GM12878 (cell line): ENCODE results near the gene PGAP6. TPM values are rescaled to one million over a fixed set of nuclear protein-coding genes. Genes with fewer than 3 reads are reported as not detected.

Experiments used
- ATAC-seq: fragments of 200-7000 bp; cut with Tn5 transposase; 3 replicates; pipeline ENCODE4 v1.9.1; 2020; ENCODE audit warnings: mild to moderate bottlenecking, moderate library complexity
- BruUV-seq: library from RNA; stranded (reverse); fragments of 400-500 nt; replicated peaks from 2 replicates; lab custom pipeline; 2021; lab: Mats Ljungman, UMichigan
- CTCF ChIA-PET: fragments of 300-600 bp; sonication (Branson Sonifier 250); formaldehyde crosslinking; extraction: SDS; loops from one replicate; lab custom pipeline; 2021; ENCODE audit warnings: inconsistent platforms; lab: Yijun Ruan, JAX
- POLR2A ChIA-PET: fragments of 350-600 bp; formaldehyde crosslinking; extraction: SDS; loops from one replicate; lab custom pipeline; 2021; ENCODE audit warnings: inconsistent platforms; lab: Charles Lee
- RAD21 ChIA-PET: fragments of 300-600 bp; sonication (Branson Sonifier 250); formaldehyde crosslinking; loops from one replicate; lab custom pipeline; 2023; ENCODE audit warnings: antibody characterized with exemption; ENCODE audit not compliant: unreplicated experiment; lab: Charles Lee
- SMC1A ChIA-PET: fragments of 300-600 bp; sonication (Branson Sonifier 250); formaldehyde crosslinking; loops from one replicate; lab custom pipeline; 2023; ENCODE audit not compliant: unreplicated experiment, uncharacterized antibody; lab: Charles Lee
- DNase-seq: peaks from one replicate; pipeline ENCODE4 v3.0.0-alpha.2; 2011; ENCODE audit warnings: low read depth, low spot score
- FAIRE-seq: peaks from 3 replicates; lab custom pipeline; 2011; peaks lifted over from hg19 to GRCh38; lab: Jason Lieb, UNC
- H2AFZ ChIP-seq: 2 replicates; pipeline ENCODE4 v1.6.0; 2011; ENCODE audit warnings: low read depth, low read length, control low read depth; ENCODE audit not compliant: control insufficient read depth
- H3K27ac ChIP-seq: 2 replicates; pipeline ENCODE4 v1.5.1; 2011; ENCODE audit warnings: control low read depth; ENCODE audit not compliant: control insufficient read depth, insufficient read depth
- H3K27me3 ChIP-seq, 2 experiments: replicated peaks in 1 of 2; 2 replicates each; pipeline versions ENCODE4 v1.6.0 to v1.6.1; 2011; ENCODE audit warnings: low read length in 1 of 2; ENCODE audit not compliant: control insufficient read depth in 2 of 2, insufficient read depth in 2 of 2
- H3K36me3 ChIP-seq, 2 experiments: 2 replicates each; pipeline ENCODE4 v1.5.1; 2011; ENCODE audit warnings: low read length in 1 of 2; ENCODE audit not compliant: control insufficient read depth in 2 of 2, insufficient read depth in 2 of 2
- H3K4me1 ChIP-seq: 2 replicates; pipeline ENCODE4 v1.6.1; 2011; ENCODE audit warnings: mild to moderate bottlenecking, low read length, moderate library complexity, mixed read lengths; ENCODE audit not compliant: control insufficient read depth, insufficient read depth
- H3K4me2 ChIP-seq: 2 replicates; pipeline ENCODE4 v1.6.0; 2011; ENCODE audit warnings: control low read depth; ENCODE audit not compliant: control insufficient read depth, insufficient read depth
- H3K4me3 ChIP-seq: fragments of 200-600 bp; sonication (generic); 2 replicates; pipeline ENCODE4 v1.5.1; 2016
- H3K79me2 ChIP-seq: 2 replicates; pipeline ENCODE4 v1.6.0; 2011; ENCODE audit warnings: low read length; ENCODE audit not compliant: control insufficient read depth, insufficient read depth
- H3K9ac ChIP-seq: 2 replicates; pipeline ENCODE4 v1.8.0; 2011; ENCODE audit warnings: low read length, control low read depth, mixed read lengths; ENCODE audit not compliant: control insufficient read depth, insufficient read depth
- H3K9me3 ChIP-seq: replicated peaks from 3 replicates; pipeline ENCODE4 v1.5.1; 2011; ENCODE audit warnings: mild to moderate bottlenecking, low read length; ENCODE audit not compliant: control insufficient read depth, insufficient read depth
- H4K20me1 ChIP-seq: 2 replicates; pipeline ENCODE4 v1.6.0; 2011; ENCODE audit not compliant: control insufficient read depth, insufficient read depth
- BHLHE40 ChIP-seq, 2 experiments: fragments of 450-650 bp in 1 of 2; IDR thresholded peaks; 2 replicates each; pipeline ENCODE4 v1.6.1; 2011 to 2017; ENCODE audit warnings: low read depth in 2 of 2, borderline replicate concordance in 1 of 2, improper control_type of control experiment in 1 of 2, low read length in 1 of 2, mild to moderate bottlenecking in 1 of 2
- IKZF1 ChIP-seq: fragments of 450-650 bp; conservative IDR thresholded peaks from 2 replicates; pipeline ENCODE4 v1.6.1; 2017; ENCODE audit warnings: antibody characterized with exemption, mild to moderate bottlenecking
- MYC ChIP-seq: IDR thresholded peaks from 2 replicates; pipeline ENCODE4 v1.6.1; 2011; ENCODE audit warnings: mild to moderate bottlenecking, low read length, moderate library complexity, inconsistent platforms; ENCODE audit not compliant: insufficient read depth, insufficient replicate concordance, insufficient read length, severe bottlenecking
- NFYA ChIP-seq: IDR thresholded peaks from 2 replicates; pipeline ENCODE4 v1.6.1; 2011; ENCODE audit warnings: low read depth, mild to moderate bottlenecking, low read length, improper control_type of control experiment, borderline replicate concordance
- RAD21 ChIP-seq: IDR thresholded peaks from 2 replicates; pipeline ENCODE4 v1.6.1; 2011; ENCODE audit warnings: mild to moderate bottlenecking, low read depth, low read length, moderate library complexity; ENCODE audit not compliant: insufficient read depth
- RUNX3 ChIP-seq: IDR thresholded peaks from 2 replicates; pipeline ENCODE4 v1.6.1; 2012; ENCODE audit warnings: low read length, inconsistent platforms
- SMC3 ChIP-seq: IDR thresholded peaks from 2 replicates; pipeline ENCODE4 v1.6.1; 2011; ENCODE audit warnings: low read length, improper control_type of control experiment, borderline replicate concordance
- WGBS: methylation state at CpG from one replicate; pipeline ENCODE4 v1.1.6; 2016; ENCODE audit warnings: low lambda C conversion rate; ENCODE audit not compliant: insufficient replicate concordance, insufficient coverage; ENCODE audit errors: missing lambda C conversion rate; 5-methylcytosine and 5-hydroxymethylcytosine counted together
- in situ Hi-C: fragments of 300-500 bp; cut with MboI; formaldehyde crosslinking; loops from 9 replicates; pipeline ENCODE4 v1.14.3; 2018; ENCODE audit warnings: mixed read lengths
- intact Hi-C: fragments of 100-400 bp; cut with micrococcal nuclease; formaldehyde crosslinking; loops from one replicate; pipeline ENCODE4 v1.14.2; 2022; ENCODE audit not compliant: unreplicated experiment
- polyA plus RNA-seq, 11 experiments: library from polyadenylated mRNA; depleted of rRNA in 4 of 11; unstranded in 6 of 11; stranded (reverse) in 5 of 11; fragments of >200 nt; fragmentation: Nextera tagmentation in 4 of 11; fragmentation: Illumina TruSeq in 1 of 11; extraction: Ambion mirVana in 4 of 11; extraction: Trizol in 1 of 11; gene quantifications; 1 replicate in 1 of 11; 2 replicates in 10 of 11; pipeline versions ENCODE4 v1.2.1 to v1.2.3, GENCODE V29; 2011 to 2016; ENCODE audit warnings: inconsistent platforms in 2 of 11, missing spikeins in 2 of 11, low read depth in 1 of 11
- total RNA-seq, 4 experiments: library from RNA; depleted of rRNA in 3 of 4; stranded (reverse); fragments of >200 nt in 3 of 4; fragmentation: Illumina TruSeq in 1 of 4; extraction: Trizol in 1 of 4; gene quantifications; 2 replicates each; pipeline versions ENCODE4 v1.2.1 to v1.2.3, GENCODE V29; 2013 to 2021
- TF ChIP-seq, protein P1 (sequence below), 3 experiments: IDR thresholded peaks in 2 of 3; conservative IDR thresholded peaks in 1 of 3; 2 replicates each; pipeline ENCODE4 v1.5.1; 2011; ENCODE audit warnings: low read depth in 3 of 3, low read length in 3 of 3, mild to moderate bottlenecking in 3 of 3, control low read depth in 2 of 3, moderate library complexity in 2 of 3, inconsistent platforms in 1 of 3, mixed read lengths in 1 of 3; ENCODE audit not compliant: control insufficient read depth in 2 of 3, insufficient read depth in 1 of 3; ENCODE audit errors: extremely low read depth in 1 of 3
- TF ChIP-seq, protein P2 (sequence below): IDR thresholded peaks from 2 replicates; pipeline ENCODE4 v1.6.1; 2012; ENCODE audit warnings: low read length, inconsistent platforms

Gene PGAP6
- total and polyA plus RNA-seq, 10 of the 15 experiments (the other 5 are each of a cell fraction or from before 2014, with no cell fraction given): 0.76 to 48.8 (median 18.4) TPM

GRCh38 chr16:361872-362701 lies 19.7 kb downstream of the PGAP6 start:
- H3K4me1 ChIP-seq: no peaks in the 10 kb centered on the region
- ChIA-PET SMC1A (interaction anchor here (0.5 to 2.1 kb wide), 5 partner anchors 9 to 257 kb away, joined by 3 to 12 read pairs (median 4); partner anchors contain the start of gene MRPL28), RAD21 (interaction anchor here (0.8 to 1.6 kb wide), 7 partner anchors 8 to 296 kb away, joined by 3 to 19 read pairs (median 5); partner anchors contain the start of genes AXIN1 and MRPL28), POLR2A (interaction anchor here (0.6 kb wide), 2 partner anchors 48 to 338 kb away, joined by 3 to 7 read pairs; no protein-coding TSS in a partner anchor), CTCF (interaction anchor here (0.6 to 2.5 kb wide), 17 partner anchors 8 to 297 kb away, joined by 3 to 29 read pairs (median 4); partner anchors contain the start of genes HBQ1 and MRPL28)
- H3K9ac ChIP-seq: no peak overlapping the region
- TF ChIP-seq, protein P1, sequence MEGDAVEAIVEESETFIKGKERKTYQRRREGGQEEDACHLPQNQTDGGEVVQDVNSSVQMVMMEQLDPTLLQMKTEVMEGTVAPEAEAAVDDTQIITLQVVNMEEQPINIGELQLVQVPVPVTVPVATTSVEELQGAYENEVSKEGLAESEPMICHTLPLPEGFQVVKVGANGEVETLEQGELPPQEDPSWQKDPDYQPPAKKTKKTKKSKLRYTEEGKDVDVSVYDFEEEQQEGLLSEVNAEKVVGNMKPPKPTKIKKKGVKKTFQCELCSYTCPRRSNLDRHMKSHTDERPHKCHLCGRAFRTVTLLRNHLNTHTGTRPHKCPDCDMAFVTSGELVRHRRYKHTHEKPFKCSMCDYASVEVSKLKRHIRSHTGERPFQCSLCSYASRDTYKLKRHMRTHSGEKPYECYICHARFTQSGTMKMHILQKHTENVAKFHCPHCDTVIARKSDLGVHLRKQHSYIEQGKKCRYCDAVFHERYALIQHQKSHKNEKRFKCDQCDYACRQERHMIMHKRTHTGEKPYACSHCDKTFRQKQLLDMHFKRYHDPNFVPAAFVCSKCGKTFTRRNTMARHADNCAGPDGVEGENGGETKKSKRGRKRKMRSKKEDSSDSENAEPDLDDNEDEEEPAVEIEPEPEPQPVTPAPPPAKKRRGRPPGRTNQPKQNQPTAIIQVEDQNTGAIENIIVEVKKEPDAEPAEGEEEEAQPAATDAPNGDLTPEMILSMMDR (IDR thresholded peaks at IDR 0.05 in 2 of 3, conservative IDR thresholded peaks at IDR 0.05 in 1 of 3; ENCODE audit: control insufficient read depth in 2 of 3, extremely low read depth in 1 of 3, insufficient read depth in 1 of 3, low read depth in 3 of 3, low read length in 3 of 3): peak; percentile 70 to 84 (median 79)
- 0 out of 2 replicates have a peak, but pooled peaks have one; percentile 18 for TF ChIP-seq IKZF1
- TF ChIP-seq, protein P2, sequence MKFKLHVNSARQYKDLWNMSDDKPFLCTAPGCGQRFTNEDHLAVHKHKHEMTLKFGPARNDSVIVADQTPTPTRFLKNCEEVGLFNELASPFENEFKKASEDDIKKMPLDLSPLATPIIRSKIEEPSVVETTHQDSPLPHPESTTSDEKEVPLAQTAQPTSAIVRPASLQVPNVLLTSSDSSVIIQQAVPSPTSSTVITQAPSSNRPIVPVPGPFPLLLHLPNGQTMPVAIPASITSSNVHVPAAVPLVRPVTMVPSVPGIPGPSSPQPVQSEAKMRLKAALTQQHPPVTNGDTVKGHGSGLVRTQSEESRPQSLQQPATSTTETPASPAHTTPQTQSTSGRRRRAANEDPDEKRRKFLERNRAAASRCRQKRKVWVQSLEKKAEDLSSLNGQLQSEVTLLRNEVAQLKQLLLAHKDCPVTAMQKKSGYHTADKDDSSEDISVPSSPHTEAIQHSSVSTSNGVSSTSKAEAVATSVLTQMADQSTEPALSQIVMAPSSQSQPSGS: no peak
- TF ChIP-seq RUNX3: peak; percentile 15
- no peak for TF ChIP-seq NFYA
- peak in 1 of 2 experiments; percentile 59; a peak in 1 of 4 replicates for TF ChIP-seq BHLHE40 (IDR thresholded peaks at IDR 0.05; ENCODE audit: borderline replicate concordance in 1 of 2, low read depth in 2 of 2, low read length in 1 of 2)
- TF ChIP-seq SMC3: peak; percentile 64; the same call in 1 of the 2 replicates
- peak; percentile 86 for TF ChIP-seq RAD21
- no peak for TF ChIP-seq MYC
- H3K79me2 ChIP-seq: no peaks in the 10 kb centered on the region
- H3K27me3 ChIP-seq: no peaks in the 10 kb centered on the region
- in situ Hi-C loops: no loop called here
- no peak for FAIRE-seq
- no peak overlapping the region for H3K27ac ChIP-seq
- peak; percentile 92 for ATAC-seq
- no TSS peak for BruUV-seq
- WGBS: 48% methylated on average over 25 of the region's 30 CpGs
- intact Hi-C loops: loop anchor here (2.0 kb wide), 1 partner anchor 255 kb away; no protein-coding TSS in a partner anchor
- H3K9me3 ChIP-seq: no peaks in the 10 kb centered on the region
- H3K36me3 ChIP-seq: peaks cover under 1 to 3% of the 10 kb centered on the region in 2 experiments; a peak in 3 of 4 replicates
- no peak for DNase-seq
- H3K4me2 ChIP-seq: peak overlapping the region; percentile 44; the same call in 1 of the 2 replicates
- no peaks in the 10 kb centered on the region for H4K20me1 ChIP-seq
- H3K4me3 ChIP-seq: no peak overlapping the region
- H2AFZ ChIP-seq: peak overlapping the region; percentile 19; the same call in 1 of the 2 replicates
